ENCODE measurements around the gene CCL1.

- no peak for TF ChIP-seq POLR2A (IDR thresholded peaks at IDR 0.05)
- TF ChIP-seq, protein P1, sequence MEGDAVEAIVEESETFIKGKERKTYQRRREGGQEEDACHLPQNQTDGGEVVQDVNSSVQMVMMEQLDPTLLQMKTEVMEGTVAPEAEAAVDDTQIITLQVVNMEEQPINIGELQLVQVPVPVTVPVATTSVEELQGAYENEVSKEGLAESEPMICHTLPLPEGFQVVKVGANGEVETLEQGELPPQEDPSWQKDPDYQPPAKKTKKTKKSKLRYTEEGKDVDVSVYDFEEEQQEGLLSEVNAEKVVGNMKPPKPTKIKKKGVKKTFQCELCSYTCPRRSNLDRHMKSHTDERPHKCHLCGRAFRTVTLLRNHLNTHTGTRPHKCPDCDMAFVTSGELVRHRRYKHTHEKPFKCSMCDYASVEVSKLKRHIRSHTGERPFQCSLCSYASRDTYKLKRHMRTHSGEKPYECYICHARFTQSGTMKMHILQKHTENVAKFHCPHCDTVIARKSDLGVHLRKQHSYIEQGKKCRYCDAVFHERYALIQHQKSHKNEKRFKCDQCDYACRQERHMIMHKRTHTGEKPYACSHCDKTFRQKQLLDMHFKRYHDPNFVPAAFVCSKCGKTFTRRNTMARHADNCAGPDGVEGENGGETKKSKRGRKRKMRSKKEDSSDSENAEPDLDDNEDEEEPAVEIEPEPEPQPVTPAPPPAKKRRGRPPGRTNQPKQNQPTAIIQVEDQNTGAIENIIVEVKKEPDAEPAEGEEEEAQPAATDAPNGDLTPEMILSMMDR (IDR thresholded peaks at IDR 0.05), result no peak
Observed at GRCh38 chr17:34384822-34385605, 22.0 kb upstream of the CCL1 start.

All from tibial nerve (tissue), 3 donors.